H9 (cell line): ENCODE results near the gene PDE4B. TPM values are rescaled to one million over a fixed set of nuclear protein-coding genes. Genes with fewer than 3 reads are reported as not detected.

ENCODE experiments used
- DNase-seq: peaks from one replicate; pipeline ENCODE4 v3.0.0-alpha.2; 2017
- H2AFZ ChIP-seq: one replicate; pipeline ENCODE4 v1.6.1; 2013; ENCODE audit warnings: mild to moderate bottlenecking, low read length, control low read depth, moderate library complexity
- H2AK5ac ChIP-seq: 2 replicates; pipeline ENCODE4 v1.6.1; 2013; ENCODE audit warnings: low read length, control low read depth, mixed read lengths; ENCODE audit not compliant: insufficient read length
- H2BK120ac ChIP-seq: one replicate; pipeline ENCODE4 v1.6.1; 2013; ENCODE audit warnings: low read depth, mild to moderate bottlenecking, low read length, control low read depth, inconsistent platforms; ENCODE audit not compliant: poor library complexity, severe bottlenecking
- H2BK12ac ChIP-seq: 2 replicates; pipeline ENCODE4 v1.6.1; 2013; ENCODE audit warnings: low read length, control low read depth, mixed read lengths, low read depth; ENCODE audit not compliant: insufficient read length
- H2BK15ac ChIP-seq: 2 replicates; pipeline ENCODE4 v1.6.1; 2013; ENCODE audit warnings: low read depth, low read length, control low read depth
- H2BK20ac ChIP-seq: one replicate; pipeline ENCODE4 v1.6.1; 2013; ENCODE audit warnings: low read depth, mild to moderate bottlenecking, low read length, control low read depth, inconsistent platforms; ENCODE audit not compliant: poor library complexity, severe bottlenecking
- H2BK5ac ChIP-seq: 2 replicates; pipeline ENCODE4 v1.6.1; 2013; ENCODE audit warnings: low read length, control low read depth, mixed read lengths; ENCODE audit not compliant: insufficient read length
- H3K14ac ChIP-seq: 2 replicates; pipeline ENCODE4 v1.6.1; 2013; ENCODE audit warnings: low read length, control low read depth; ENCODE audit not compliant: insufficient read depth
- H3K18ac ChIP-seq: 2 replicates; pipeline ENCODE4 v1.6.1; 2013; ENCODE audit warnings: low read depth, mild to moderate bottlenecking, mixed read lengths, low read length, control low read depth; ENCODE audit not compliant: insufficient read length
- H3K23ac ChIP-seq: 2 replicates; pipeline ENCODE4 v1.6.1; 2013; ENCODE audit warnings: low read length, control low read depth, mixed read lengths, low read depth; ENCODE audit not compliant: insufficient read length
- H3K23me2 ChIP-seq: 2 replicates; pipeline ENCODE4 v1.6.1; 2013; ENCODE audit warnings: low read depth, mild to moderate bottlenecking, mixed read lengths, low read length, control low read depth; ENCODE audit not compliant: insufficient read length, poor library complexity, severe bottlenecking
- H3K27ac ChIP-seq: 2 replicates; pipeline ENCODE4 v1.5.1; 2013; ENCODE audit warnings: low read length, control low read depth, mixed read lengths, low read depth; ENCODE audit not compliant: insufficient read length
- H3K27me3 ChIP-seq: 2 replicates; pipeline ENCODE4 v1.6.1; 2013; ENCODE audit warnings: low read length, control low read depth, inconsistent platforms; ENCODE audit not compliant: insufficient read depth
- H3K4ac ChIP-seq: 2 replicates; pipeline ENCODE4 v1.6.1; 2013; ENCODE audit warnings: low read depth, mild to moderate bottlenecking, control low read depth, inconsistent platforms, low read length, moderate library complexity
- H3K4me1 ChIP-seq: 2 replicates; pipeline ENCODE4 v1.6.1; 2013; ENCODE audit warnings: low read length, control low read depth, inconsistent platforms; ENCODE audit not compliant: insufficient read depth
- H3K4me2 ChIP-seq: 2 replicates; pipeline ENCODE4 v1.6.1; 2013; ENCODE audit warnings: low read length, control low read depth, mixed read lengths; ENCODE audit not compliant: insufficient read length, insufficient read depth
- H3K56ac ChIP-seq: 2 replicates; pipeline ENCODE4 v1.6.1; 2013; ENCODE audit warnings: low read depth, mild to moderate bottlenecking, mixed read lengths, low read length, control low read depth; ENCODE audit not compliant: insufficient read length
- H3K79me1 ChIP-seq: 2 replicates; pipeline ENCODE4 v1.6.1; 2013; ENCODE audit warnings: low read depth, mild to moderate bottlenecking, moderate library complexity, low read length, control low read depth, inconsistent platforms; ENCODE audit not compliant: insufficient read depth, poor library complexity, severe bottlenecking
- H3K79me2 ChIP-seq: 2 replicates; pipeline ENCODE4 v1.6.1; 2013; ENCODE audit warnings: low read length, control low read depth, inconsistent platforms; ENCODE audit not compliant: insufficient read depth
- H3K9ac ChIP-seq: 2 replicates; pipeline ENCODE4 v1.6.1; 2013; ENCODE audit warnings: low read length, control low read depth, mixed read lengths; ENCODE audit not compliant: insufficient read length; ENCODE audit errors: extremely low read depth
- H3K9me3 ChIP-seq: one replicate; pipeline ENCODE4 v1.6.1; 2013; ENCODE audit warnings: low read depth, low read length, inconsistent platforms; ENCODE audit not compliant: control insufficient read depth
- H3T11ph ChIP-seq: one replicate; pipeline ENCODE4 v1.6.1; 2013; ENCODE audit warnings: mild to moderate bottlenecking, low read length, control low read depth, inconsistent platforms
- H4K20me1 ChIP-seq: one replicate; pipeline ENCODE4 v1.6.1; 2013; ENCODE audit not compliant: control insufficient read depth, insufficient read length, insufficient read depth
- H4K5ac ChIP-seq: 2 replicates; pipeline ENCODE4 v1.6.1; 2013; ENCODE audit warnings: low read depth, mild to moderate bottlenecking, mixed read lengths, low read length, control low read depth; ENCODE audit not compliant: insufficient read length
- H4K8ac ChIP-seq: replicated peaks from 2 replicates; pipeline ENCODE4 v1.6.1; 2013; ENCODE audit warnings: low read length, control low read depth, mixed read lengths, low read depth; ENCODE audit not compliant: insufficient read length
- H4K91ac ChIP-seq: 2 replicates; pipeline ENCODE4 v1.6.1; 2013; ENCODE audit warnings: low read depth, mild to moderate bottlenecking, moderate library complexity, mixed read lengths, low read length, control low read depth; ENCODE audit not compliant: insufficient read length
- H3K27ac Mint-ChIP-seq, 3 experiments: 2 replicates in 2 of 3; 3 replicates in 1 of 3; pipeline ENCODE4 v1.8.0; 2020 to 2021; ENCODE audit warnings: mixed read lengths in 3 of 3, mild to moderate bottlenecking in 1 of 3, moderate library complexity in 1 of 3
- H3K27me3 Mint-ChIP-seq: 2 replicates; pipeline ENCODE4 v1.8.0; 2021; ENCODE audit warnings: low read depth, mild to moderate bottlenecking, moderate library complexity, mixed read lengths
- H3K36me3 Mint-ChIP-seq, 3 experiments: 2 replicates in 2 of 3; 3 replicates in 1 of 3; pipeline ENCODE4 v1.8.0; 2020 to 2021; ENCODE audit warnings: low read depth in 3 of 3, mixed read lengths in 3 of 3; ENCODE audit not compliant: insufficient read depth in 1 of 3
- H3K4me1 Mint-ChIP-seq, 2 experiments: 2 replicates each; pipeline ENCODE4 v1.8.0; 2020; ENCODE audit warnings: mixed read lengths in 2 of 2
- H3K4me3 Mint-ChIP-seq, 2 experiments: 2 replicates in 1 of 2; 3 replicates in 1 of 2; pipeline ENCODE4 v1.8.0; 2020 to 2021; ENCODE audit warnings: mild to moderate bottlenecking in 2 of 2, mixed read lengths in 2 of 2, moderate library complexity in 1 of 2
- H3K9me3 Mint-ChIP-seq, 2 experiments: 2 replicates in 1 of 2; 3 replicates in 1 of 2; pipeline ENCODE4 v1.8.0; 2020; ENCODE audit warnings: mild to moderate bottlenecking in 2 of 2, mixed read lengths in 2 of 2, moderate library complexity in 1 of 2
- CTCF ChIP-seq: fragments of 200-600 bp; sonication (generic); conservative IDR thresholded peaks from 3 replicates; pipeline ENCODE4 v1.8.0; 2021; ENCODE audit warnings: antibody characterized with exemption, mild to moderate bottlenecking
- WGBS: extraction: QIAGEN DNeasy Blood & Tissue Kit; methylation state at CpG from one replicate; pipeline ENCODE4 v1.1.7; 2013; ENCODE audit warnings: missing lambda C conversion rate, low lambda C conversion rate, mixed read lengths; ENCODE audit not compliant: insufficient read length; ENCODE audit errors: extremely low coverage; 5-methylcytosine and 5-hydroxymethylcytosine counted together
- total RNA-seq: library from RNA; stranded (reverse); gene quantifications from 2 replicates; pipeline ENCODE4 v1.2.1, GENCODE V29; 2021

PDE4B gene
- total RNA-seq, 1 experiment from 2014 or later: 19.8 TPM

- peaks cover 6 to 8% (median 8%) of the 10 kb centered on the region in 3 experiments; a peak in 6 of 7 replicates for H3K36me3 Mint-ChIP-seq
- no peak overlapping the region for H3K27ac Mint-ChIP-seq
- no peaks in the 10 kb centered on the region for H3K23me2 ChIP-seq
- H4K8ac ChIP-seq: no peak overlapping the region
- peaks cover 4% of the 10 kb centered on the region; the same call in 1 of the 2 replicates for H3K27me3 Mint-ChIP-seq
- no peak overlapping the region for H4K5ac ChIP-seq
- no peak for TF ChIP-seq CTCF
- no peaks in the 10 kb centered on the region for H3K4me1 ChIP-seq
- no peak overlapping the region for H2BK20ac ChIP-seq
- no CpG with 5 or more reads among the region's 2 CpGs for WGBS
- no peak overlapping the region for H2BK5ac ChIP-seq
- peaks cover 8% of the 10 kb centered on the region for H3K9me3 ChIP-seq
- no peak overlapping the region for H3K56ac ChIP-seq
- H3K79me2 ChIP-seq: no peaks in the 10 kb centered on the region
- H3K4me2 ChIP-seq: no peak overlapping the region
- no peaks in the 10 kb centered on the region for H3K79me1 ChIP-seq
- no peak overlapping the region for H3K4ac ChIP-seq
- H4K91ac ChIP-seq: no peak overlapping the region
- H2BK12ac ChIP-seq: no peak overlapping the region
- H3K4me1 Mint-ChIP-seq: no peaks in the 10 kb centered on the region
- no peaks in the 10 kb centered on the region for H3K27me3 ChIP-seq
- H2BK15ac ChIP-seq: no peak overlapping the region
- no peaks in the 10 kb centered on the region for H4K20me1 ChIP-seq
- no peak overlapping the region for H3K14ac ChIP-seq
- H2AFZ ChIP-seq: no peak overlapping the region
- H3K4me3 Mint-ChIP-seq: no peak overlapping the region
- no peak for DNase-seq
- peaks cover 17 to 18% of the 10 kb centered on the region in 2 experiments for H3K9me3 Mint-ChIP-seq
- no peak overlapping the region for H3K18ac ChIP-seq
- H3K23ac ChIP-seq: no peak overlapping the region
- no peak overlapping the region for H3K27ac ChIP-seq
- H2BK120ac ChIP-seq: no peak overlapping the region
- no peak overlapping the region for H3T11ph ChIP-seq
- no peak overlapping the region for H3K9ac ChIP-seq
- no peak overlapping the region for H2AK5ac ChIP-seq
Measured at GRCh38 chr1:65980237-65980636, 187.5 kb downstream of the PDE4B start.
